Smooth muscle cell (in vitro differentiated cells): ENCODE measurements around the gene ANKRD50. TPM values are rescaled to one million over a fixed set of nuclear protein-coding genes. Genes with fewer than 3 reads are reported as not detected.

ENCODE experiments used
- DNase-seq: peaks from one replicate; lab custom pipeline; 2025; ENCODE audit not compliant: unreplicated experiment; lab: John Stamatoyannopoulos, UW
- H2AFZ ChIP-seq: fragments of 200-600 bp; sonication (generic); 2 replicates; pipeline ENCODE4 v1.6.0; 2016; ENCODE audit warnings: antibody characterized with exemption, low read depth, mild to moderate bottlenecking
- H3F3A ChIP-seq: fragments of 200-600 bp; sonication (generic); 2 replicates; pipeline ENCODE4 v1.6.0; 2017; ENCODE audit warnings: antibody characterized with exemption, low read depth
- H3K27ac ChIP-seq: fragments of 200-600 bp; sonication (generic); 2 replicates; pipeline ENCODE4 v1.5.1; 2016; ENCODE audit warnings: low read depth, mild to moderate bottlenecking
- H3K27me3 ChIP-seq: fragments of 200-600 bp; sonication (generic); 2 replicates; pipeline ENCODE4 v1.6.1; 2016; ENCODE audit warnings: low read depth, mild to moderate bottlenecking
- H3K36me3 ChIP-seq: fragments of 200-600 bp; sonication (generic); 2 replicates; pipeline ENCODE4 v1.5.1; 2016; ENCODE audit warnings: low read depth
- H3K4me1 ChIP-seq: fragments of 200-600 bp; sonication (generic); 2 replicates; pipeline ENCODE4 v1.5.1; 2016; ENCODE audit warnings: low read depth
- H3K4me2 ChIP-seq: fragments of 200-600 bp; sonication (generic); 2 replicates; pipeline ENCODE4 v1.6.0; 2016; ENCODE audit warnings: mild to moderate bottlenecking
- H3K4me3 ChIP-seq: fragments of 200-600 bp; sonication (generic); 2 replicates; pipeline ENCODE4 v1.5.1; 2016; ENCODE audit warnings: mild to moderate bottlenecking
- H3K79me2 ChIP-seq: fragments of 200-600 bp; sonication (generic); 2 replicates; pipeline ENCODE4 v1.6.0; 2016; ENCODE audit warnings: low read depth, mild to moderate bottlenecking
- H3K9ac ChIP-seq: fragments of 200-600 bp; sonication (generic); 2 replicates; pipeline ENCODE4 v1.6.0; 2016; ENCODE audit warnings: low read depth
- H3K9me3 ChIP-seq: fragments of 200-600 bp; sonication (generic); replicated peaks from 2 replicates; pipeline ENCODE4 v1.5.1; 2016; ENCODE audit warnings: low read depth
- H4K20me1 ChIP-seq: fragments of 200-600 bp; sonication (generic); 2 replicates; pipeline ENCODE4 v1.6.0; 2016; ENCODE audit warnings: low read depth
- WGBS: methylation state at CpG from one replicate; pipeline ENCODE4 v1.1.7; 2016; ENCODE audit warnings: low lambda C conversion rate; 5-methylcytosine and 5-hydroxymethylcytosine counted together
- polyA plus RNA-seq: library from polyadenylated mRNA; unstranded; fragments of >200 nt; fragmentation: Nextera tagmentation; extraction: Ambion mirVana; gene quantifications from 2 replicates; pipeline ENCODE4 v1.2.1, GENCODE V29; 2016
- total RNA-seq: library from RNA; depleted of rRNA; stranded (reverse); fragments of >200 nt; gene quantifications from 2 replicates; pipeline ENCODE4 v1.2.3, GENCODE V29; 2014
- TF ChIP-seq, protein P1 (sequence below): fragments of 200-600 bp; sonication (generic); IDR thresholded peaks from 2 replicates; pipeline ENCODE4 v1.5.1; 2017; ENCODE audit warnings: borderline replicate concordance, mild to moderate bottlenecking, antibody characterized with exemption; ENCODE audit not compliant: insufficient read depth, poor library complexity, severe bottlenecking

ANKRD50 gene
- total and polyA plus RNA-seq, 2 experiments from 2014 or later, result 6.0 to 31.1 TPM

DNA sequence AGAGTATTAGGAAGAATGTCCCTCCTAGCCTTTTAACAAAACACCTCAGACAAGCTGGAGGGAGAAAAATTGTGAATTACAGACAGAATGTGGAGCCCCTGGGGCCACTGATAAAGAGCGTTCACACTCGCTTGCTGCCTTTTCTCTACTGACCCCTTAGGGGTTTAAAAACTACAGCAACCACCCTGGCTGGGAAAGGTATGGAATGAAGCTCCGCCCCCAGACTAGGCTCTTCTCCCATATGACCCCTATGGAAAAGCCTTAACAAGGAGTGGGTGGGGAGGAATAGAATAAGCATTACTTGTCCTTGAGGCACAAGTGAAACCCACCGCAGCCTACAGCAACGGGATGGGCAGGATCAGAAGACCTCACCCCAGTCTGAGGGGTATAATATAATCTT lies 26.3 kb downstream of the ANKRD50 start:
- Histone ChIP-seq H3K4me3 (no peak overlapping the region), H3F3A (no peaks in the 10 kb centered on the region), H3K4me2 (peak overlapping the region; percentile 38), H3K79me2 (peaks cover 92% of the 10 kb centered on the region), H3K4me1 (peaks cover 18% of the 10 kb centered on the region), H2AFZ (no peak overlapping the region), H3K9me3 (no peaks in the 10 kb centered on the region), H3K27me3 (no peaks in the 10 kb centered on the region), H3K36me3 (no peaks in the 10 kb centered on the region), H3K9ac (no peak overlapping the region), H3K27ac (peak overlapping the region; percentile 73), H4K20me1 (peaks cover 24% of the 10 kb centered on the region)
- TF ChIP-seq, protein P1, sequence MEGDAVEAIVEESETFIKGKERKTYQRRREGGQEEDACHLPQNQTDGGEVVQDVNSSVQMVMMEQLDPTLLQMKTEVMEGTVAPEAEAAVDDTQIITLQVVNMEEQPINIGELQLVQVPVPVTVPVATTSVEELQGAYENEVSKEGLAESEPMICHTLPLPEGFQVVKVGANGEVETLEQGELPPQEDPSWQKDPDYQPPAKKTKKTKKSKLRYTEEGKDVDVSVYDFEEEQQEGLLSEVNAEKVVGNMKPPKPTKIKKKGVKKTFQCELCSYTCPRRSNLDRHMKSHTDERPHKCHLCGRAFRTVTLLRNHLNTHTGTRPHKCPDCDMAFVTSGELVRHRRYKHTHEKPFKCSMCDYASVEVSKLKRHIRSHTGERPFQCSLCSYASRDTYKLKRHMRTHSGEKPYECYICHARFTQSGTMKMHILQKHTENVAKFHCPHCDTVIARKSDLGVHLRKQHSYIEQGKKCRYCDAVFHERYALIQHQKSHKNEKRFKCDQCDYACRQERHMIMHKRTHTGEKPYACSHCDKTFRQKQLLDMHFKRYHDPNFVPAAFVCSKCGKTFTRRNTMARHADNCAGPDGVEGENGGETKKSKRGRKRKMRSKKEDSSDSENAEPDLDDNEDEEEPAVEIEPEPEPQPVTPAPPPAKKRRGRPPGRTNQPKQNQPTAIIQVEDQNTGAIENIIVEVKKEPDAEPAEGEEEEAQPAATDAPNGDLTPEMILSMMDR, result no peak
- 59% methylated on average over 5 of the region's 5 CpGs for WGBS
- no peak for DNase-seq

DNA sequence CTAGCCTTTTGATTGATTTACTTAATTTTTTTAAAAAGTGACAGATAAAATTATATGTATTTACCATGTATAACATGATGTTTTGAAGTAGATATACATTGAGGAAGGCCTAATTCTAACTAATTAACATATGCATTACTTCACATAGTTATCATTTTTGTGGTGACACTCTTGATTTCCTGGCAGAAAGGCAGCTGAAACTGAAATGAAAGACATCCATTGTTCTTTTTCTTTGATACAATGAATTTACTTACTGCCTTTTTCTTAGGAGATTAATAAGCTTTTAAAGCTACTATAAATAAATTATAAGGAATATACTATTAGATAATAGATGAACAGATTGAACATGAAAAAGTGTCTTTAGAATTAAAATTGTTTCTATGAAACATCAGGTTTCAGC lies 26.7 kb downstream of the ANKRD50 start:
- H3K9me3 ChIP-seq, result no peaks in the 10 kb centered on the region
- peaks cover 29% of the 10 kb centered on the region for H4K20me1 ChIP-seq
- TF ChIP-seq, protein P1, result no peak
- no peak overlapping the region for H3K9ac ChIP-seq
- peaks cover 18% of the 10 kb centered on the region for H3K4me1 ChIP-seq
- H3F3A ChIP-seq, result no peaks in the 10 kb centered on the region
- no peak for DNase-seq
- H2AFZ ChIP-seq, result no peak overlapping the region
- peak overlapping the region; percentile 73 for H3K27ac ChIP-seq
- peaks cover 94% of the 10 kb centered on the region for H3K79me2 ChIP-seq
- H3K4me3 ChIP-seq, result no peak overlapping the region
- H3K4me2 ChIP-seq, result peak overlapping the region; percentile 38
- no peaks in the 10 kb centered on the region for H3K27me3 ChIP-seq
- H3K36me3 ChIP-seq, result no peaks in the 10 kb centered on the region

DNA sequence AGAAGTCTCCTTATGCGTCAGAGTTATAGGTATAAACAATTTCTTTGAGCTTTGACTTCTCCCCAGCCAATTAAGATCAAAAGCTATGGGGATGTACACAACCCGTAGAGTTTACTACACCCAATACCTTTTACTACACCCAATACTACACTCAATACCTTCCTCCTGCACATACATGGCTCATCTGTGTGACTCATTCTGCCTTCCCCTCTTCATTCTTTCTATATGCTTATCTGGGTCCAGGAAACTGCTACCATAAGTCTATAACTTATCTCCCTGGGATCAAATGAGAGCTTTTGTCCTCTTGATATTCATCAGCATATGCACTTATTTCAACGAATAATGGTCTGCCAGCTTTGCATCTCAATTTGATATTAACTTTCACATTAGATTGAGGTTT lies 28.2 kb downstream of the ANKRD50 start:
- no peak overlapping the region for H3K27ac ChIP-seq
- no peaks in the 10 kb centered on the region for H3K9me3 ChIP-seq
- H2AFZ ChIP-seq, result no peak overlapping the region
- H3F3A ChIP-seq, result no peaks in the 10 kb centered on the region
- peaks cover 18% of the 10 kb centered on the region for H3K4me1 ChIP-seq
- H3K9ac ChIP-seq, result no peak overlapping the region
- H3K36me3 ChIP-seq, result no peaks in the 10 kb centered on the region
- no peak overlapping the region for H3K4me2 ChIP-seq
- peaks cover 38% of the 10 kb centered on the region for H4K20me1 ChIP-seq
- no peak for DNase-seq
- no peak overlapping the region for H3K4me3 ChIP-seq
- TF ChIP-seq, protein P1, result no peak
- H3K79me2 ChIP-seq, result peaks cover 94% of the 10 kb centered on the region
- 85% methylated on average over 3 of the region's 3 CpGs for WGBS
- no peaks in the 10 kb centered on the region for H3K27me3 ChIP-seq

DNA sequence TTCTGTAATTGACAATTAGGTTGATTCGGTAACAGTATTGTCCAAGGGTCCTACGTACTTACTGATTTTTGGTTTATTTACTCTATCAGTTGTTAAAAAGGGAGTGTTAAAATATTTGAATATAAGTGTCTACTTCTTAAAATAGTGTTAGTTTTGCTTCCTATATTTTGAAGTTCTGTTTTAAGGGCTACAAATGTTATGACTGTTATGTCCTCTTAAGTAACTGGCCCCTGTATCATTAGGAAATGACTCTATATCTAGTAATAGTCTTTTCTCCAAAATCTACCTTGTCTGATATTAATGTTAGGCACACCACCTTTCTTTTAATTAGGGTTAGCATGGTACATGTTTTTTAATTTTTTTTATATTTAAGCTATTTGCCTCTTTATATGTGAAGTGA lies 30.1 kb downstream of the ANKRD50 start:
- H3K27ac ChIP-seq, result no peak overlapping the region

More for the DNA sequence above, 30.1 kb downstream of the ANKRD50 start:
- no peak overlapping the region for H3K9ac ChIP-seq
- DNase-seq, result no peak
- peaks cover 18% of the 10 kb centered on the region for H3K4me1 ChIP-seq
- H3K4me3 ChIP-seq, result no peak overlapping the region
- TF ChIP-seq, protein P1, result no peak
- H2AFZ ChIP-seq, result no peak overlapping the region
- H4K20me1 ChIP-seq, result peaks cover 50% of the 10 kb centered on the region
- no peaks in the 10 kb centered on the region for H3K9me3 ChIP-seq
- H3K79me2 ChIP-seq, result peaks cover 90% of the 10 kb centered on the region
- no peaks in the 10 kb centered on the region for H3F3A ChIP-seq
- H3K4me2 ChIP-seq, result no peak overlapping the region
- no peaks in the 10 kb centered on the region for H3K27me3 ChIP-seq
- peaks cover 10% of the 10 kb centered on the region for H3K36me3 ChIP-seq
- 96% methylated on average over 2 of the region's 2 CpGs for WGBS
